Activated CD4-positive, alpha-beta T cell treated with anti-CD3 and anti-CD28 coated beads, Interleukin-2, amount 50 U/mL, for 4 hours (primary cell): ENCODE results near the gene GCNT1.

Experiments
- DNase-seq, 2 experiments: peaks; one replicate each; pipeline ENCODE4 v3.0.0-alpha.2; 2020

GCNT1 gene

GRCh38 chr9:76542360-76542759 lies 83.4 kb downstream of the GCNT1 start:
- no peak for DNase-seq

- no peak for DNase-seq
Measured at GRCh38 chr9:76545191-76545590, 86.2 kb downstream of the GCNT1 start.

- no peak for DNase-seq
Measured at GRCh38 chr9:76552181-76552580, 93.2 kb downstream of the GCNT1 start.

GRCh38 chr9:76552751-76553455 lies 93.9 kb downstream of the GCNT1 start:
- no peak for DNase-seq

- no peak for DNase-seq
Measured at GRCh38 chr9:76553680-76554079, 94.7 kb downstream of the GCNT1 start.
